Stimulated activated CD8-positive, alpha-beta memory T cell treated with anti-CD3 and anti-CD28 coated beads, Interleukin-4, amount 100 ng/mL, for 24 hours (primary cell): ENCODE results near the gene SEL1L2.

Experiments used
- DNase-seq: peaks from one replicate; pipeline ENCODE4 v3.0.0-alpha.2; 2020; ENCODE audit warnings: low read depth

Gene SEL1L2

GRCh38 chr20:13930281-13930680, 60.1 kb downstream of the SEL1L2 start:
- no peak for DNase-seq

DNA sequence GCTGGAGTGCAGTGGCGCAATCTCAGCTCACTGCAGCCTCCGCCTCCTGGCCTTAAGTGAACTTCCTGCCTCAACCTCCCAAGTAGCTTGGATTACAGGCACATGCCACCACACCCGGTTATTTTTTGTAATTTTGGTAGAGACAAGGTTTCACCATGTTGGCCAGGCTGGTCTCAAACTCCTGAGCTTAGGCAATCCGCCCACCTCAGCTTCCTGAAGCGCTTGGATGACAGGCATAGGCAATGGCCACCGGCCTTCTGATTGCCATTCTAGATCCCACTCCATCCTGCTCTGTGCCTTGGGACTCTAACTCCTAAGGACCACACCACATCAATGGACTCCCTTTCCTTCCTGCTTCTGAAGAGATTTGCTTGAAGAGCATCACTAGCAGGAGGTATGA, 60.6 kb downstream of the SEL1L2 start:
- DNase-seq, result no peak

- DNase-seq, result no peak
Measured at GRCh38 chr20:13928901-13929300, 61.5 kb downstream of the SEL1L2 start.

GRCh38 chr20:13927171-13927570, 63.2 kb downstream of the SEL1L2 start:
- no peak for DNase-seq

DNA sequence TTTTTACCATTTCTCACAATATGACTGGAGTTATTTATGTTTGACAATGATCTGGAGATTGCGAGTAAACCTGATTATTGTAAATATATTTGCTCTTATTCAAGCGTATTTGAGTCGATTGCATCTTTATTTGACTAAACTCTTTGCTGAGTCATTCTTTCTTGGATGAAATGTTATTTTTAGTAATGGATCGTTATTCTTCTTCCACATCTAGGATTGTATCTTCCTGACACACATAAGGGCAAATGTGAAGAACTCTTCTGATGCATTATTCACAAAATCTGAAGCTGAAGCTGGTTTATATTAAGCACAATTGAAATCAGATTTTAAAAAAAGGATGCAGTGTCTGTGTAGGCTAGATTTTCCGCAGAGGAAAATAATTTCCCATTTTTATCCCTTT, 68.2 kb downstream of the SEL1L2 start:
- DNase-seq, result no peak

- DNase-seq, result no peak
Measured at GRCh38 chr20:13915284-13915683, 75.1 kb downstream of the SEL1L2 start.

DNA sequence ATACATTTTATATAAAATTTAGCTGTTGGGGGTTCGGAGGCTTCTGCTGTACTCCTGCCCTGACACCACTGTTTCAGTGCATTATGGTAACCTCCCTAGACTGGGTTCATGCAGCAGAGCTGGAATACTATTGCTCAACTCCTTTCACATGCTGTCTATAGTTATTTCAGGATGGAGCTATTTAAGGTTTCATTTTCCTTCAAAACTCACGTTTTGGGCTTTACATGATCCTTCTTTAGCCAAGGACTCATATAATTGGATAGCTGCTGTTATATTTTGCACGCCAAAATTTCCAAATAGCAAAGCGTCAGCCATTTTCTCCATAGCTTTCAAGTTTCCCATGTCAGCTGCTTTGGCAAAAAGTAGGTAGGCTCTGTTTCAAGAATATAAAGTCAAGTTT, 76.8 kb downstream of the SEL1L2 start:
- no peak for DNase-seq

GRCh38 chr20:13913131-13913530, 77.3 kb downstream of the SEL1L2 start:
- no peak for DNase-seq

DNA sequence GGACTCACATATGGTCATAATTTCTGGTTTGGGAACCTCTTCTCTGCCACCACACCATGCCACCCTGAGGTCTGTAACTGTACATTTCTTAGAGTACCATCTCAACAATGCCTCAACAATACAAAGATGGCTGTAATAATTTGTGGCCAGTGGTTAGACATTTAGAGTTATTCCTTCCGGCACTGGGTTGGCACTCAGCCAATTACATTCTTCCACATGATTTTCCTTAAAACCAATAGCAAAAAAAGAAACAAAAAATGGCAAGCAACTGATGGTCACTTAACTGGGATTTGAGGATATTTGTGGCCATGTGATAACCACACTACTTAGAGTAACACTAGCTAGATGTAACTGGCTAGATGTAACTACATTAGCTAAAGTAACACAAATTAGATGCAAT, 79.9 kb downstream of the SEL1L2 start:
- no peak for DNase-seq

GRCh38 chr20:13909067-13909466, 81.3 kb downstream of the SEL1L2 start:
- no peak for DNase-seq

- no peak for DNase-seq
Measured at GRCh38 chr20:13904766-13905165, 85.6 kb downstream of the SEL1L2 start.

GRCh38 chr20:13900496-13900895, 89.9 kb downstream of the SEL1L2 start:
- no peak for DNase-seq

DNA sequence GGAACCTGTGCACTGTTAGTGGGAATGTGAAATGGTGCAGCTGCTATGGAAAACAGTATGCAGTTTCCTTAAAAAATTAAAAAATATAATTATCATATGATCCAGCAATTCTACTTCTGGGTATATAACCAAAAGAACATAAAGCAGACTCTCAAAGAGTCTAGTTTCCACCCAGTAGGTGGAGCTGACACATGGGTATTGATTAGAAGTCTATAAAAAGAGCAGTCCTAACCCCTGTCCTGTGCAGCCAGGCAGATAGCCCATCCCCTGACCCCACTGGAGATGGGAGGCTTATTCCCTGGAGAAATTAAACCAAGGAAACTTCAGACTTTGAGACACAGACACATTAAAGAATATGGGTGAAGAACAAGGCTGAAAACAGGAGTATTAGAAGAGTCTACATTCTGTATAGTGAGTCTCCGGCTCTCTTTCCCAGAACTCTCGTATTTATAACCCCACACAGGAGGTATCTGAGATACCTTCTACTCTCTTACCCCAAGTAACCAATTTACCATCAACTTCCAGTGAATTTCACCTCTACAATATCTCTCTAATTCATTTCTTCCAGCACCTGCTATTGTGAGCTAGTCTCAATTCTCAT, 92.3 kb downstream of the SEL1L2 start:
- no peak for DNase-seq

DNA sequence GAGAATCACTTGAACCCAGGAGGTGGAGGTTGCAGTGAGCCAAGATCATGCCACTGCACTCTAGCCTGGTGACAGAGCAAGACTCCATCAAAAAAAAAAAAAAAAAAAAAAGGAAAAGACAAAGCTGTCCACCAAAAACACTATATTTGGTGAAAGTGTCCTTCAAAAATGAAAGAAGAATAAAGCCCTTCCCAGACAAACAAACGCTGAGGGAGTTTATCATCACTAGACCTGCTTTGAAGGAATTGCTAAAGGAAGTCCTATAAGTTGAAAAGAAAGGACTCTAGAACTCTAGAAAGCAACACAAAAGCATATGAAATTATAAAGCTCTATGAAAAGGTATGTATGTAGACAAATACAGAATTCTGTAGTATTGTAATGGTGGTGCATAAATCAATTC, 98.8 kb downstream of the SEL1L2 start:
- no peak for DNase-seq

DNA sequence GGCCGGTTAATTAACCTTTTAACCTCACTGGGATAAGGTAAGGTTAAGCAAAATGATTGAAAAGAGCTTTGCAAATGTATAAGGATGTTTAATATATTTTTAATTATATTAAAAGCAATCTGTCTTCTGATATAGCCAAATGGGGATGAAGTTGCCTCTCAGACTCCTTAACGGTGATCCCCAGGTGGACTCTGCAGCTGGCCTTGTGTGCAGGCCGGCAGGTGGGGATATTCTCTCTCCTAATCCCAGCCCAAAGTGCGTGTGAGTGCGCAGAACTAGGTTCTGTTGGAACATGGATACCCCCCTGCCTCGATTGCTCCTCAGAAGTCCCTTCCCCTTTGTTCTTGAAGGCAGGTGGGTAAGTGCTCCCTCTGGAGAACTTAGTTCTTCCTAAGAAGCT, 105.6 kb downstream of the SEL1L2 start:
- DNase-seq, result no peak

DNA sequence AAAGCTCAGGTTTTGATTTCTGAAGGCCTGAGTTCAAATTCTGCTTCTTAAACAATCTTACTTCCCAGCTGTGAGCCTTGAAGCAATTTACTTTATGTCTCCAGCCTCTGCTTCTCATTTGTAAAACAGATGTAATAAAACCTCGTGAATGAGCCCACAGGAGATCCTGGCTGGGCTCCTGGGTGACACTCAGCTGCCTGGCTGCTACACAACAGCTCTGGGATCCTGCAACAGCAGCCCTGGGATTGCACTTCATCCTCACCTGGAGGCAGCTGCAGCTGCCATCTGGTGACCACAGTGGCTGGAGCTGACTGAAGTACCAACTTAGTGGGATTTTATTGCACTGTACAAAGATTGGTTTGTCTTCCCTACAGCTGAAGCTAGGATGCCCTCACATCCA, 107.0 kb downstream of the SEL1L2 start:
- no peak for DNase-seq

DNA sequence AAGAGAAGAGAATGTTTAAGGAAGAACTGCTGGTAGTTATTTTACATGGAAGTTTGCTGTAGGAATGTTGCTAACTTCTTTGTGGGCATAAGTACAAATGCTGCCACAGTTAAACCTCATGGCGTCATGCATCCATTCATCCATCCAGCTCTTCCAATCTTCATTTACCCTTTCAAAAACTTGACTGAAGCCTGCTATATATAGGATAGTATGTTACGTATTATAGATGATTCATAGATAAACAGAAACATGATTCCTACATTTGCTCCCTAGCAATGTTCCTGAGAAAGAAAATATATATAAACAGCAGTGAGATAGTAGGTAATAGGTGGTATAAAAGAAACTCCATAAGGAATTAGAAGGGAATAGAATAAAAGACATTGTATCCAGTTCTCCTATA, 111.8 kb downstream of the SEL1L2 start:
- DNase-seq, result no peak

GRCh38 chr20:13877793-13878192, 112.6 kb downstream of the SEL1L2 start:
- DNase-seq, result no peak

GRCh38 chr20:13875265-13875811, 115.1 kb downstream of the SEL1L2 start:
- no peak for DNase-seq

DNA sequence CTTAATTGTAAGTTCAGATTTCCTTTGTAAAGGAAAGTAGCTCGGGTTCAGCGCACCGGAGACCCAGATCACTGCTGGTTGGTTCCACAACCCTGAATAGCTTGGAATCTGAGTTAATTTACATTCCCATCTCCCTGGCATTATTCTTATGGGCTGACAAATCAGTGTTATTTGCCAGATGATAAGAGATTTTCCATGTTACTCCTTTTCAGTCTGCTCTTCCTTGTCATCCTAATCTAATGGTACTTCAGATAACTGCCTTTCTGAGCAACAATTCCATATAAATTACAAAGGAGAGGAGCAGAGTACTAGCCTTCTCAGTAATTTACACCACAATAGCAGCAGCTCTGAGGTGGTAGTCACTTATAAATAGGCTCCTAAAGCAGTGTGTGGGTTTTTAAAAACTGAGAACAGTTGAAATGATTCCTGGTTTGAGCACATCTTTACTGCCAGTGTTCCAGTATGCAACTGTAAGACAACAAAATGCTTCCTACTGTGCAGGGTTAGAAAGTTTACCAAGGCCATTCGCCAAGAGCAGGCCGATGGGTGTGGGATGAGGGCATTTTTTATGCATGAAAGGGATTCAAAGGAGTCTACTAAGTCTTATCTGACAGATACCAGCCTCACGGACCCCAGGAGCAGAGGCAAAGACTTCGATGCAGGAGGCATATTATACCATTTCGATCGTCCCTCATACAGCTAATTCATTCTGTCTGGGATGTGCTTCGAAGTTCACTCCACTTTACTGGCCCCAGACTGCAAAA, 115.8 kb downstream of the SEL1L2 start:
- DNase-seq, result no peak

DNA sequence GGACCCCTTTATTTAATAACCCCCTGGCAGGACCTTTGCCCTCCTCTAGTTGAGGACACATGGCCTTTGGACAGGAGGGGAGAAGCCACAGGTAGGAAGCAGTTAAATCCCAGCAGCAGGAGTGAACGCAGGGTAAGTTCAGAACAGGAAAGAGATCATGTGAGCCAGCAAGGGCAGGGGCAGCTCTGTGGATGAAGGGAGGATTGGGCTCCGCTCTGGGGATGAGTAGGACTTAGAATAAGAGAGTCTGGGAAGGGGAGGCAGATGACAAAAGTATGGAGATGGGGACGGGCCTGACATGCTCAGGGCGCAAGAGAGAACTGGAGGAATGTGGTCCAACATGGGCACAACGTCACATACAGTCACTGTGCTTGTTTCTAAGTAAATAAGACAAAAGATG, 116.6 kb downstream of the SEL1L2 start:
- DNase-seq, result no peak

GRCh38 chr20:13870170-13870748, 120.2 kb downstream of the SEL1L2 start:
- no peak for DNase-seq

- no peak for DNase-seq
Measured at GRCh38 chr20:13868331-13868730, 122.1 kb downstream of the SEL1L2 start.
